GM21381 (cell line): ENCODE results near the gene MLXIP.
"Not testable (repeated sequence)": the region's sequence is repeated elsewhere in the genome, so short reads cannot be mapped to it uniquely, and the experiment has no call there.

Experiments used
- ATAC-seq: cut with Tn5 transposase; IDR thresholded peaks from one replicate; pipeline ENCODE4 v1.9.1; 2021; ENCODE audit warnings: mild to moderate bottlenecking, moderate library complexity; ENCODE audit not compliant: unreplicated experiment

The MLXIP gene

GRCh38 chr12:122078141-122079032 lies at the start of gene MLXIP:
TSS of gene MLXIP (plus strand) at chr12:122078756. CDS start at chr12:122078854, 98 bp downstream.
- ATAC-seq, result peak; percentile 82

- ATAC-seq, result no peak
These were observed 49.5 kb upstream of the MLXIP start for GRCh38 chr12:122028905-122029560.

- no peak for ATAC-seq
These were observed 48.7 kb upstream of the MLXIP start for GRCh38 chr12:122029620-122030423.

- no peak for ATAC-seq
These were observed 48.0 kb upstream of the MLXIP start for GRCh38 chr12:122030424-122031035.

- ATAC-seq, result no peak
These were observed 47.0 kb upstream of the MLXIP start for GRCh38 chr12:122031342-122032216.

- ATAC-seq, result no peak
These were observed 46.0 kb upstream of the MLXIP start for GRCh38 chr12:122032580-122032979.

- ATAC-seq, result no peak
These were observed 43.3 kb upstream of the MLXIP start for GRCh38 chr12:122035292-122035691.

GRCh38 chr12:122036153-122036552 lies 42.4 kb upstream of the MLXIP start:
- ATAC-seq, result no peak

- ATAC-seq, result no peak
These were observed 37.8 kb upstream of the MLXIP start for GRCh38 chr12:122040579-122041386.

- not testable (repeated sequence) for ATAC-seq
These were observed 37.1 kb upstream of the MLXIP start for GRCh38 chr12:122041458-122041857.

GRCh38 chr12:122042910-122043309 lies 35.6 kb upstream of the MLXIP start:
- ATAC-seq, result no peak

- ATAC-seq, result no peak
These were observed 35.1 kb upstream of the MLXIP start for GRCh38 chr12:122043476-122043875.

- no peak for ATAC-seq
These were observed 33.3 kb upstream of the MLXIP start for GRCh38 chr12:122045262-122045661.

GRCh38 chr12:122046145-122046544 lies 32.4 kb upstream of the MLXIP start:
- ATAC-seq, result no peak

- ATAC-seq, result no peak
These were observed 30.4 kb upstream of the MLXIP start for GRCh38 chr12:122048151-122048550.

GRCh38 chr12:122049827-122050226 lies 28.7 kb upstream of the MLXIP start:
- ATAC-seq, result no peak

GRCh38 chr12:122050706-122051105 lies 27.9 kb upstream of the MLXIP start:
- ATAC-seq, result no peak

- ATAC-seq, result no peak
These were observed 27.2 kb upstream of the MLXIP start for GRCh38 chr12:122051231-122051876.

GRCh38 chr12:122052285-122052684 lies 26.3 kb upstream of the MLXIP start:
- no peak for ATAC-seq
